Ishikawa (cell line): ENCODE data around the gene DACH2.

Source experiments
- CEBPB ChIP-seq: IDR thresholded peaks from 2 replicates; pipeline ENCODE4 v1.6.1; 2012
- CREB1 ChIP-seq: IDR thresholded peaks from 2 replicates; pipeline ENCODE4 v1.6.1; 2012; ENCODE audit warnings: low read depth
- EGR1 ChIP-seq: IDR thresholded peaks from 2 replicates; pipeline ENCODE4 v1.6.1; 2012
- EP300 ChIP-seq: IDR thresholded peaks from 2 replicates; pipeline ENCODE4 v1.6.1; 2012; ENCODE audit warnings: borderline replicate concordance
- FOXM1 ChIP-seq: IDR thresholded peaks from 2 replicates; pipeline ENCODE4 v1.6.1; 2012; ENCODE audit warnings: low read depth, borderline replicate concordance
- MAX ChIP-seq: IDR thresholded peaks from 2 replicates; pipeline ENCODE4 v1.6.1; 2012
- NFIC ChIP-seq: IDR thresholded peaks from 2 replicates; pipeline ENCODE4 v1.6.1; 2012
- RAD21 ChIP-seq: IDR thresholded peaks from 2 replicates; pipeline ENCODE4 v1.6.1; 2012; ENCODE audit warnings: low read depth
- REST ChIP-seq: IDR thresholded peaks from 2 replicates; pipeline ENCODE4 v1.6.1; 2012; ENCODE audit warnings: low read depth, mild to moderate bottlenecking
- TAF1 ChIP-seq: IDR thresholded peaks from 2 replicates; pipeline ENCODE4 v1.6.1; 2012; ENCODE audit warnings: low read depth, mild to moderate bottlenecking
- TCF12 ChIP-seq: IDR thresholded peaks from 2 replicates; pipeline ENCODE4 v1.6.1; 2012; ENCODE audit warnings: low read depth
- TEAD4 ChIP-seq: IDR thresholded peaks from 2 replicates; pipeline ENCODE4 v1.6.1; 2012
- USF1 ChIP-seq: IDR thresholded peaks from 2 replicates; pipeline ENCODE4 v1.6.1; 2012
- YY1 ChIP-seq: IDR thresholded peaks from 2 replicates; pipeline ENCODE4 v1.6.1; 2012; ENCODE audit warnings: low read depth
- ZBTB7A ChIP-seq: IDR thresholded peaks from 2 replicates; pipeline ENCODE4 v1.6.1; 2012; ENCODE audit warnings: low read depth

The DACH2 gene

GRCh38 chrX:86121916-86122315 lies 26.3 kb upstream of the DACH2 start:
- TF ChIP-seq RAD21 (no peak), ZBTB7A (no peak), YY1 (no peak), MAX (no peak), TCF12 (no peak), TAF1 (no peak), REST (no peak), EP300 (no peak), CEBPB (no peak), EGR1 (no peak), CREB1 (no peak), NFIC (no peak), FOXM1 (no peak), USF1 (no peak), TEAD4 (no peak)

GRCh38 chrX:86133761-86134160 lies 14.5 kb upstream of the DACH2 start:
- TF ChIP-seq RAD21 (peak; percentile 28; the same call in 1 of the 2 replicates), ZBTB7A (no peak)

- TF ChIP-seq FOXM1: no peak
- no peak for TF ChIP-seq TCF12
- no peak for TF ChIP-seq TEAD4
Observed at GRCh38 chrX:86137071-86137470, 11.2 kb upstream of the DACH2 start.

GRCh38 chrX:86141786-86142185 lies 6.5 kb upstream of the DACH2 start:
- TF ChIP-seq TAF1 (no peak), EP300 (no peak), TCF12 (no peak), NFIC (no peak), MAX (no peak), YY1 (no peak), CREB1 (no peak), CEBPB (no peak), TEAD4 (no peak), EGR1 (no peak), RAD21 (no peak), FOXM1 (no peak), ZBTB7A (no peak), REST (no peak), USF1 (no peak)

- TF ChIP-seq USF1 (no peak), RAD21 (no peak), NFIC (no peak), MAX (no peak), EGR1 (no peak), REST (no peak), TAF1 (no peak), EP300 (no peak), TEAD4 (no peak), TCF12 (no peak), CREB1 (no peak), ZBTB7A (no peak)
Observed at GRCh38 chrX:86146102-86146501, 2.1 kb upstream of the DACH2 start.
